ENCODE results near the gene PSD2.

The PSD2 gene

DNA sequence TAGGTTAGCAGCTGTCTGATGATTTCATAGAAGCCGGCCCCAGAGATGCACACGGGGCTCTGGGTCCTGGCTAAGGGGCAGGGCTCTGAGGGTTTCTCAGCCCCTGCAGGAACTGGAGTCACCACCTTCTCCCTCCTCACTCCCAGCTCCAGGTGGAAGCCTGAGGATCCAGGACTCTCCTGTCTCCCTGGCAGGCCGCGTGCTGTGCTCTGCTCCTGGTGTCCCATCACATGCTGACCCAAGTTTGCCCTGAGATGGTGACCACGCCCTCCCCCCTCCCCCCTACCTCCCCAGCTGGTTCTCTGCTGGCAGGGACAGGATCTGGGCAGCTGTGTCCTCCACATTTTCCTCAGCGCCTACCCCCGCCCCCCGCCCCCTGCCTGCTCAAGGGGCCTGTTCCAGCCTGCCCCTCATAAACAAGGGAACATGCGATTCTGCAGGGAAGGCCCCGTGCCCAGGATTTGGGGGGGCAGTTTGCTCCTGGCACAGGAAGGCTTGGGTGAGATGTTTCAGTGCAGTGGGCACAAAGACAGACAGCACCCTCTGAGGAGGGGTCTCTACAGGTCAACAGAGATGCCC is 87.4 kb downstream of the PSD2 start:
- no peak for DNase-seq (ENCODE audit: low read depth)
- TF ChIP-seq, protein P1, sequence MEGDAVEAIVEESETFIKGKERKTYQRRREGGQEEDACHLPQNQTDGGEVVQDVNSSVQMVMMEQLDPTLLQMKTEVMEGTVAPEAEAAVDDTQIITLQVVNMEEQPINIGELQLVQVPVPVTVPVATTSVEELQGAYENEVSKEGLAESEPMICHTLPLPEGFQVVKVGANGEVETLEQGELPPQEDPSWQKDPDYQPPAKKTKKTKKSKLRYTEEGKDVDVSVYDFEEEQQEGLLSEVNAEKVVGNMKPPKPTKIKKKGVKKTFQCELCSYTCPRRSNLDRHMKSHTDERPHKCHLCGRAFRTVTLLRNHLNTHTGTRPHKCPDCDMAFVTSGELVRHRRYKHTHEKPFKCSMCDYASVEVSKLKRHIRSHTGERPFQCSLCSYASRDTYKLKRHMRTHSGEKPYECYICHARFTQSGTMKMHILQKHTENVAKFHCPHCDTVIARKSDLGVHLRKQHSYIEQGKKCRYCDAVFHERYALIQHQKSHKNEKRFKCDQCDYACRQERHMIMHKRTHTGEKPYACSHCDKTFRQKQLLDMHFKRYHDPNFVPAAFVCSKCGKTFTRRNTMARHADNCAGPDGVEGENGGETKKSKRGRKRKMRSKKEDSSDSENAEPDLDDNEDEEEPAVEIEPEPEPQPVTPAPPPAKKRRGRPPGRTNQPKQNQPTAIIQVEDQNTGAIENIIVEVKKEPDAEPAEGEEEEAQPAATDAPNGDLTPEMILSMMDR (IDR thresholded peaks at IDR 0.05; ENCODE audit: low read depth, low read length, missing control alignments): no peak

DNA sequence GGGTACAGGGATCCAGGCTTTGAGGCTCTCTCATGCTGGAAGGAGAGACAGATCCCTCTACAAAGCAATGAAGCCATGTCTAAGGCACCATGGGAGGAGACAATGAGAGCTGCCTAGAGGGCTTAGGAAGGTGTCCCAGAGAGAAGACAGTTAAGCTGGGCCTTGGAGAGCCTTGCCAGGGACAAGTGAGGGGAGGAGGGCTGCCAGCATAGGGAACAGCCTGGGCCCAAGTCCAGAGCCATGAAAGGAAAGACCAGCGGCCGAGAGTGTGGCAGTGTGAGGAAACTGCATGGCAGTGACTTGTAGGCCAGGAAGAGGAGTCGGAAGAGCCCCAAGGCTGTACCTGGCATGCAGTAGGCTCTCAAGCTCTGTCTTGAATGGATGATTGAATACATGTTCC is 88.5 kb downstream of the PSD2 start:
- DNase-seq (ENCODE audit: low read depth): no peak
- TF ChIP-seq, protein P1 (IDR thresholded peaks at IDR 0.05; ENCODE audit: low read depth, low read length, missing control alignments): no peak
- no peak overlapping the region for H3K4me3 ChIP-seq (ENCODE audit: low read depth, low read length)

More for the DNA sequence above, 87.4 kb downstream of the PSD2 start:
- no peak overlapping the region for H3K4me3 ChIP-seq (ENCODE audit: low read depth, low read length)

DNA sequence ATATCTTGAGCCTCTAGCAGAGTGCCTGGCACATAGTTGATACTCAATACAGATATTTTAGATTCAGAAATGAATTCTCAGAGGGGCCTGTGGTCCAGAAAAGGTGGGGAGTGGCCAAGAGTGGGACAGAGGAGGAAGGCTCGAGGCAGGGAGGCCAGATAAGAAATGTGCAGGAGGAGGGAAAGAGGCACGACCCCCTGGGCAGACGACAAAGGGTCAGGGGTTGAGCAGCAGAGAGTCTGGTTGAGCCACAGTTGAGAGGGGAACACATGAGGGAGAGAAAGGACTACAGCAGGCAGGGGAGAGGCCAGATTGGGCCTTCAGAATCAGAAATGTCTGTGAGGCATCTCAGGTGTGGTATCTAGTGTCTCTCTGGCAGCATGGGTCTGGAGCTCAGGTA is 89.1 kb downstream of the PSD2 start:
- no peak for DNase-seq (ENCODE audit: low read depth)
- TF ChIP-seq, protein P1 (IDR thresholded peaks at IDR 0.05; ENCODE audit: low read depth, low read length, missing control alignments): no peak
- H3K4me3 ChIP-seq (ENCODE audit: low read depth, low read length): no peak overlapping the region

DNA sequence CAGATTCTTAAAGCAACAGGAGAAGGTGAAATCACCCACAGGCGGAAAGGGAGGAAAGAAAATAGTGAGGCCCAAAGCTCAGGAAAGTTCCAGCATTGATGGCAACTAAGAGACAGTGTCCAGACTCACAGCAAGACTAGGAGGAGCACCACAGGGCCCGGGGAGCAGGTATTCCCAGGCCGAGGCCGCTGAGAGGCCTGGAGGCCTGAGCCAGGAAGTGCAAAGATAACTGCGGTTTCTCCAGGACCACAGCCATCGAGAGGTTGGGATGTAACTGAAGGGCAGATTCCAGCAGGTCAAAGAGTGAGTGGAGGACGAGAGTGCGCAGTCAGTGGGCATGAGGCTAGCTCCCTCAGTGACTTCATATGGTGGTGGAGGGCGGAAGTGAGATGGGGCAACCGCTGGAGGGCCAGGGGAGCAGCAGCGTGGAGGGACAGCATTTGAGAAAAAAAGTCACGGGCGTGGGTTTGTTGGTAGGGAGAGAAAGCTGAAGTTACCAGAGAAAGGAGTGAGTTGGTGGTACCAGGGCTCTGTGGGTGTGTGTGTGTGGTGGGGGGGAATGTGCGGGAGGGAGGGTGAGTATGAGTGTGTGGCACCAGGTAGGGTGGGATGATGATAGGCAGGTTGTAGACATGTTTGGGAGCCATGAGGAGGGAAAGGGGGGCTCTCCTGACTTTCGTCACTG is 89.7 kb downstream of the PSD2 start:
- H3K4me3 ChIP-seq (ENCODE audit: low read depth, low read length): no peak overlapping the region
- no peak for DNase-seq (ENCODE audit: low read depth)
- TF ChIP-seq, protein P1 (IDR thresholded peaks at IDR 0.05; ENCODE audit: low read depth, low read length, missing control alignments): no peak

DNA sequence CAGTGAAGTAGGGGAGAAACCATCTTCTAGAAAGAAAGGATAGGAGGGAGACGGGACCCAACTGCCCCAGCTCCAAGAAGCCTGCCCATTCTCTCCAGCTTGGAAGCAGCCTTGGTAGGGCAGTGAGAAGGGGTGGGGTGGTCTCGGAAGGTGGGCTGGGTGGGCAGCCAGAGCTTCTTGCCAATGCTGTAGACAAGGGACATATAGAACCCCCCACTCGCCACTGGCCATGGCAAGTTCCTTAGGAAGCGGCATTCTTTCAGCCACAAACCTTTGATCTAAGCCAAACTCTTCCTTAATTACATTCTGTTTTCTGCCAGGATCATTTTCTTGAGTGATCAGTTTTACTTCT is 90.2 kb downstream of the PSD2 start:
- H3K4me3 ChIP-seq (ENCODE audit: low read depth, low read length): no peak overlapping the region
- no peak for DNase-seq (ENCODE audit: low read depth)
- TF ChIP-seq, protein P1 (IDR thresholded peaks at IDR 0.05; ENCODE audit: low read depth, low read length, missing control alignments): no peak

DNA sequence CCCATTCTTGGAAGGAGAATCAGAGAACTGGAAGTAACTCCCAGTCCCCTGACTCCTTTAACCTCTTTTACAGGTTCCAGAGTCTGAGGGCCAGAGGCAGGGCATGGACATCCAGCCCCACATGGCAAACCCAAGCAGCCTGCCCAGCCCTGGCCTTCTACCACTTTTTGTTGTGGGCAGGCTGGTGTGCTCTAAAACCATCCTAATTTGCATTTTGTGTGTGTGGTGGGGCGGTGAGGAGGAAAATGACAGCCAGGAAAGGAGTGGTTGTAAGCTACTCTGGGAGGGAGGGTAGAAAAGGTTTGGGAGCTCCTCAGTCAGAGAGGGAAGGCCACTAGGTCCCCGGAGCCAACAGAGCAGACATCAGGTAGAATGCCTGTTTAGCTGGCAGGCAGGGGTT is 90.6 kb downstream of the PSD2 start:
- TF ChIP-seq, protein P1 (IDR thresholded peaks at IDR 0.05; ENCODE audit: low read depth, low read length, missing control alignments): no peak
- no peak for DNase-seq (ENCODE audit: low read depth)
- H3K4me3 ChIP-seq (ENCODE audit: low read depth, low read length): no peak overlapping the region

DNA sequence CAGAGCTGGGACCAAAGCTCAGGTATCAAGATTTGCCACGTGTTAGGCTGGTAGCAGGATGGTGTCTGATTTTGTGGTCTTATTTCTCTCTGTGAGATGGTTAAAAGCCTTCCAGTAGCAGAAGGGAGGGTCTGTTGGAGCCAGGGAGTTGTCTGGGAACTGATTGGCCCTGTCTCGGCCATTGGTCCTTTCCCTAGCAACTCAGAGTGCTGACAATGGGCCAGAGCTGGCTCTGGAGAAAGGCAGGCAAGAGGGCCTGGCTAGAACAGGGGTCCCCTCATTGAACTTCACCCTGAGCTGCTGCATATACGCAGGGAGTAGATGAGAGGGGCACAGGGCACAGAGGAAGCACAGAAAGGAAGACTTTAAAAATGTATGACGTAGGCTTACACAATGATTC is 92.8 kb downstream of the PSD2 start:
- TF ChIP-seq, protein P1 (IDR thresholded peaks at IDR 0.05; ENCODE audit: low read depth, low read length, missing control alignments): no peak
- H3K4me3 ChIP-seq (ENCODE audit: low read depth, low read length): no peak overlapping the region
- no peak for DNase-seq (ENCODE audit: low read depth)

Measured in GM12864 (cell line).